PC-3 (cell line): ENCODE data around the gene STK32C. TPM values are rescaled to one million over a fixed set of nuclear protein-coding genes. Genes with fewer than 3 reads are reported as not detected.

Source experiments
- ATAC-seq: fragments of 200-7000 bp; cut with Tn5 transposase; 2 replicates; pipeline ENCODE4 v1.9.1; 2020; ENCODE audit warnings: mild to moderate bottlenecking, moderate library complexity
- BruUV-seq: library from RNA; stranded (reverse); fragments of 400-500 nt; replicated peaks from 2 replicates; lab custom pipeline; 2021; lab: Mats Ljungman, UMichigan
- CTCF ChIA-PET: fragments of 300-600 bp; sonication (Branson Sonifier 250); formaldehyde crosslinking; loops from one replicate; lab custom pipeline; 2022; ENCODE audit warnings: antibody characterized with exemption; lab: Charles Lee
- POLR2A ChIA-PET: fragments of 300-600 bp; sonication (Branson Sonifier 250); formaldehyde crosslinking; loops from one replicate; lab custom pipeline; 2022; ENCODE audit warnings: antibody characterized with exemption; ENCODE audit not compliant: unreplicated experiment; lab: Charles Lee
- DNase-seq: peaks from one replicate; pipeline ENCODE4 v3.0.0-alpha.2; 2015
- H2AFZ ChIP-seq: fragments of 300-600 bp; sonication (generic); 2 replicates; pipeline ENCODE4 v1.6.0; 2016; ENCODE audit warnings: antibody characterized with exemption, low read length
- H3F3A ChIP-seq: fragments of 300-600 bp; sonication (generic); one replicate; pipeline ENCODE4 v1.6.0; 2017; ENCODE audit warnings: antibody characterized with exemption, low read length, control low read depth, mild to moderate bottlenecking; ENCODE audit not compliant: unreplicated experiment
- H3K27ac ChIP-seq: fragments of 300-600 bp; sonication (generic); 2 replicates; pipeline ENCODE4 v1.5.1; 2016; ENCODE audit warnings: mild to moderate bottlenecking, low read length
- H3K27me3 ChIP-seq: fragments of 300-600 bp; sonication (generic); 2 replicates; pipeline ENCODE4 v1.6.1; 2016; ENCODE audit warnings: low read length, mixed read lengths
- H3K36me3 ChIP-seq: fragments of 300-600 bp; sonication (generic); 2 replicates; pipeline ENCODE4 v1.6.1; 2016; ENCODE audit warnings: low read depth, mixed run types, low read length, mixed read lengths
- H3K4me1 ChIP-seq: fragments of 300-600 bp; sonication (generic); 2 replicates; pipeline ENCODE4 v1.5.1; 2016; ENCODE audit warnings: low read length; ENCODE audit not compliant: insufficient read depth
- H3K4me2 ChIP-seq: fragments of 300-600 bp; sonication (generic); 2 replicates; pipeline ENCODE4 v1.6.0; 2016; ENCODE audit warnings: low read length
- H3K4me3 ChIP-seq: fragments of 300-600 bp; sonication (generic); 2 replicates; pipeline ENCODE4 v1.5.1; 2016; ENCODE audit warnings: mild to moderate bottlenecking, low read length, mixed read lengths
- H3K79me2 ChIP-seq: fragments of 300-600 bp; sonication (generic); 2 replicates; pipeline ENCODE4 v1.6.1; 2017; ENCODE audit warnings: low read length, mixed read lengths
- H3K9ac ChIP-seq: fragments of 300-600 bp; sonication (generic); 2 replicates; pipeline ENCODE4 v1.6.0; 2016; ENCODE audit warnings: mild to moderate bottlenecking, low read length
- H3K9me2 ChIP-seq: fragments of 300-600 bp; sonication (generic); replicated peaks from 2 replicates; pipeline ENCODE4 v1.6.1; 2016; ENCODE audit warnings: mixed run types, low read length, mixed read lengths
- H3K9me3 ChIP-seq: fragments of 300-600 bp; sonication (generic); 2 replicates; pipeline ENCODE4 v1.6.1; 2016; ENCODE audit warnings: low read length, mixed read lengths
- H4K20me1 ChIP-seq: fragments of 300-600 bp; sonication (generic); 2 replicates; pipeline ENCODE4 v1.6.1; 2016; ENCODE audit warnings: low read length, mixed read lengths
- CTCF ChIP-seq: fragments of 300-600 bp; sonication (generic); conservative IDR thresholded peaks from 2 replicates; pipeline ENCODE4 v1.5.1; 2017; ENCODE audit warnings: antibody characterized with exemption, low read depth, mild to moderate bottlenecking, low read length
- EZH2 ChIP-seq: fragments of 300-600 bp; sonication (generic); IDR thresholded peaks from one replicate; pipeline ENCODE4 v1.6.1; 2017; ENCODE audit warnings: antibody characterized with exemption, mild to moderate bottlenecking, low read length; ENCODE audit not compliant: unreplicated experiment
- EZH2phosphoT487 ChIP-seq: fragments of 300-600 bp; sonication (generic); IDR thresholded peaks from 2 replicates; pipeline ENCODE4 v1.6.1; 2018; ENCODE audit warnings: mild to moderate bottlenecking, antibody characterized with exemption, low read length, borderline replicate concordance
- intact Hi-C: fragments of 100-400 bp; cut with micrococcal nuclease; formaldehyde crosslinking; loops from 2 replicates; pipeline ENCODE4 v1.9.0; 2023
- total RNA-seq: library from RNA; depleted of rRNA; stranded (reverse); fragments of >200 nt; gene quantifications from 2 replicates; pipeline ENCODE4 v1.2.3, GENCODE V29; 2014

STK32C gene
- total RNA-seq, 1 experiment from 2014 or later: 28.3 TPM

- peak overlapping the region; percentile 98 for H3K4me3 ChIP-seq
- CTCF ChIA-PET: no interaction called here
- peaks cover 54% of the 10 kb centered on the region for H3K79me2 ChIP-seq
- intact Hi-C loops: no loop called here
- peak overlapping the region; percentile 91 for H3K9ac ChIP-seq
- no peak for TF ChIP-seq EZH2phosphoT487
- no peak for TF ChIP-seq CTCF
- no peak for TF ChIP-seq EZH2
- no peaks in the 10 kb centered on the region for H3K9me3 ChIP-seq
- ATAC-seq (peak; percentile 60), DNase-seq (peak; percentile 75)
- no peaks in the 10 kb centered on the region for H3K36me3 ChIP-seq
- H3K4me2 ChIP-seq: peak overlapping the region; percentile 98
- H4K20me1 ChIP-seq: no peaks in the 10 kb centered on the region
- H3K4me1 ChIP-seq: peaks cover 8% of the 10 kb centered on the region
- H3K27ac ChIP-seq: peak overlapping the region; percentile 39
- POLR2A ChIA-PET: no interaction called here
- no peaks in the 10 kb centered on the region for H3F3A ChIP-seq
- peak overlapping the region; percentile 64 for H2AFZ ChIP-seq
- no peaks in the 10 kb centered on the region for H3K27me3 ChIP-seq
- no TSS peak for BruUV-seq
- no peaks in the 10 kb centered on the region for H3K9me2 ChIP-seq
Observed at GRCh38 chr10:132329565-132330485, 22.1 kb upstream of the STK32C start.

GRCh38 chr10:132328738-132329137, 21.0 kb upstream of the STK32C start:
- H3K4me2 ChIP-seq: peak overlapping the region; percentile 98
- no peak overlapping the region for H2AFZ ChIP-seq
- H3K4me3 ChIP-seq: peak overlapping the region; percentile 98; the same call in 1 of the 2 replicates
- H3K9me3 ChIP-seq: no peaks in the 10 kb centered on the region
- no TSS peak for BruUV-seq
- ATAC-seq: no peak
- no peak overlapping the region for H3K9ac ChIP-seq
- DNase-seq: no peak
- intact Hi-C loops: no loop called here
- CTCF ChIA-PET: no interaction called here
- TF ChIP-seq EZH2phosphoT487 (no peak), EZH2 (no peak), CTCF (no peak)
- H3K4me1 ChIP-seq: peaks cover 8% of the 10 kb centered on the region
- H3K36me3 ChIP-seq: no peaks in the 10 kb centered on the region
- H3F3A ChIP-seq: no peaks in the 10 kb centered on the region
- H3K27ac ChIP-seq: no peak overlapping the region
- H4K20me1 ChIP-seq: no peaks in the 10 kb centered on the region
- H3K9me2 ChIP-seq: no peaks in the 10 kb centered on the region
- POLR2A ChIA-PET: no interaction called here
- peaks cover 54% of the 10 kb centered on the region for H3K79me2 ChIP-seq
- no peaks in the 10 kb centered on the region for H3K27me3 ChIP-seq

GRCh38 chr10:132328106-132328505, 20.4 kb upstream of the STK32C start:
- Histone ChIP-seq H3K9ac (no peak overlapping the region), H3K27ac (no peak overlapping the region), H3K79me2 (peaks cover 54% of the 10 kb centered on the region), H4K20me1 (no peaks in the 10 kb centered on the region), H3K4me3 (no peak overlapping the region), H3K9me2 (no peaks in the 10 kb centered on the region), H2AFZ (no peak overlapping the region), H3K9me3 (no peaks in the 10 kb centered on the region), H3K36me3 (no peaks in the 10 kb centered on the region), H3F3A (no peaks in the 10 kb centered on the region), H3K27me3 (no peaks in the 10 kb centered on the region), H3K4me1 (peaks cover 8% of the 10 kb centered on the region), H3K4me2 (no peak overlapping the region)
- ChIA-PET CTCF (no interaction called here), POLR2A (no interaction called here)
- no peak for ATAC-seq
- no peak for DNase-seq
- no TSS peak for BruUV-seq
- TF ChIP-seq EZH2phosphoT487 (no peak), EZH2 (no peak)
- intact Hi-C loops: no loop called here
